Measurements from ENCODE around the gene PPM1K.

- TF ChIP-seq ZFX (CRISPR knock-in tag; IDR thresholded peaks at IDR 0.05) (no peak), SP2 (IDR thresholded peaks at IDR 0.05; ENCODE audit: extremely low read depth, low read depth, low read length, poor library complexity, severe bottlenecking) (no peak), CBX8 (IDR thresholded peaks at IDR 0.05; ENCODE audit: borderline replicate concordance, extremely low read depth, low read depth, low read length, poor library complexity, severe bottlenecking) (no peak), PHB2 (IDR thresholded peaks at IDR 0.05; ENCODE audit: low read depth) (no peak), CTCF (IDR thresholded peaks at IDR 0.05 in 2 of 3, conservative IDR thresholded peaks at IDR 0.05 in 1 of 3; ENCODE audit: insufficient read depth in 2 of 3, low read depth in 1 of 3, low read length in 3 of 3) (no peak), CREB1 (IDR thresholded peaks at IDR 0.05) (no peak), CREB1 (CRISPR knock-in tag; IDR thresholded peaks at IDR 0.05) (no peak), ZBTB26 (CRISPR knock-in tag; IDR thresholded peaks at IDR 0.05) (no peak), TEAD1 (CRISPR knock-in tag; IDR thresholded peaks at IDR 0.05) (no peak), RFX1 (IDR thresholded peaks at IDR 0.05) (no peak), POLR2A (conservative IDR thresholded peaks at IDR 0.05) (no peak), POLR2AphosphoS5 (IDR thresholded peaks at IDR 0.05; ENCODE audit: control insufficient read depth, insufficient read depth, low read depth, low read length) (no peak)
Observed at GRCh38 chr4:88215351-88215750, 69.0 kb downstream of the PPM1K start.
